Midbrain (tissue), 1 donor: ENCODE data around the gene ACACA.
"Not testable (repeated sequence)": the region's sequence is repeated elsewhere in the genome, so short reads cannot be mapped to it uniquely, and the experiment has no call there.

Experiments
- DNase-seq: peaks from one replicate; lab custom pipeline; 2025; lab: John Stamatoyannopoulos, UW

ACACA gene

GRCh38 chr17:37393352-37393751, 13.3 kb downstream of the ACACA start:
- no peak for DNase-seq

DNA sequence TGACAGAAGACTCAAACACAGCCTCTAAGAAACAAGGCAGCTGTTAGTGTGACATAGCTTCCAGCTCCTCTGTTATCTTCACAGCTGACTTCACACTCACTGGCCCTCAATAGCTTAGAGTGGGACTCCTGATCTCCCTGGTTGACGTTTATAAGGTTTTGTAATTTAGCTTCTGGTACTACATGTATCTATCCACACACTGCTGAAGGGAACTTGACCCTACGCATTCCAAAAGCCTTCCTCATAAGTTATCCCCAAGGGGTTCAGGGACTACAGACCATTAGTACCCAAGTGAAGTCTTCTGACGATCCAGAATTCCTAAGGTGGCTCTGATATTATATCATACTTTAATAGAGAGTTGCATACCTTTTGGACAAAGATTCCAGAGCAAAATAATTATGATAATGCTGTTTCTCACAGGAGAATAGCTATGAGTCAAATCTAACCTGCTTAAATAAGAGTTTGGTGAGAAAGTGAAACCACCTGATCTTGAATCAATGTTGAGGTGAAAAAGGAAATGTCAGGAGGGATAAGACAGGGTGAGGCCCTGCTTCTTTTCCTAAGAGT, 14.5 kb downstream of the ACACA start:
- no peak for DNase-seq

- DNase-seq: no peak
These were observed 15.5 kb downstream of the ACACA start for GRCh38 chr17:37391146-37391545.

GRCh38 chr17:37389160-37389559, 17.5 kb downstream of the ACACA start:
- DNase-seq: no peak

DNA sequence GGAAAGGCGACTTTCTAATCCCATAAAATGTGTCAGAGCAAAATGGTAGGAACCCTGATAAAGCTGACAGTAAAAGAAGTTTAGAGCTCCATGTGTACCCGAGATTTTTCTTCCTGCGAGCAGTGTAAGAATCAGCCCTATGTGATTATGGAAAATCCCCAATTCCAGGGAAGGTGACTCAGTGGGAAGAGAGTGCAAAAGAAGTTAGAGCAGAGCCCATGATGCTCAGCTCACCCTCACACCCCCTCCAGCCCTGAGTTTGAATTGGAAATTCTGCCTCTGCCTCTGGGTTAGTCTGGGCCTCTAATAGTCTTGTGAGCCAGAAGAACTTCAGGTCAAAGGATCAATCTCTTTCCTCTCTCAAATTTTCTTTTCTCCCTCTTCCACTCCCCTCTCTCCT, 18.4 kb downstream of the ACACA start:
- DNase-seq: no peak

- no peak for DNase-seq
These were observed 20.2 kb downstream of the ACACA start for GRCh38 chr17:37386462-37386861.

DNA sequence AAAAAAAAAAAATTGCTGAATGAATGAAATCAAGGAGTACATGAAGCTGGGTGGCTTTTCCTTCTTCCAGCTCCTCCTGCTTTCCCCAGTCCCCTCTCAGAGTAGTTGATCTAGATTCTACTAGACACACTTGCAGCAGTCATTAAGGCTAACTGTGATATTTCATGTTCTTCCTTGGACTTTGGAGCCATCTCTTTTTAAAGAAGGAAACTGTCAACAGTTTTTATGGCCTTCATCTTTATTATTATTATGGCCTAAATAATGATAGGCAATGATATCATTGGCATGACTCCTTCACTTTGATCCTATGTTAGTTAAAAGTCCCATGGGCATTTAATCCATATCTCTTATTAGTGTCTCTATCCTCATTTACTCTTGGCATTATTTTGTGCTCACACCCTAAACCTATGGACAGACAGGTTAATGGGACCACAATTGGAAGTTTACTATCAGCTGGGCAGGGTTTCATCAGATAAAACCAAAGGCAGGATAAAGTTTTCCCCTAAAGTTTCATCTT, 21.1 kb downstream of the ACACA start:
- no peak for DNase-seq

- DNase-seq: no peak
These were observed 22.0 kb downstream of the ACACA start for GRCh38 chr17:37384560-37385149.

DNA sequence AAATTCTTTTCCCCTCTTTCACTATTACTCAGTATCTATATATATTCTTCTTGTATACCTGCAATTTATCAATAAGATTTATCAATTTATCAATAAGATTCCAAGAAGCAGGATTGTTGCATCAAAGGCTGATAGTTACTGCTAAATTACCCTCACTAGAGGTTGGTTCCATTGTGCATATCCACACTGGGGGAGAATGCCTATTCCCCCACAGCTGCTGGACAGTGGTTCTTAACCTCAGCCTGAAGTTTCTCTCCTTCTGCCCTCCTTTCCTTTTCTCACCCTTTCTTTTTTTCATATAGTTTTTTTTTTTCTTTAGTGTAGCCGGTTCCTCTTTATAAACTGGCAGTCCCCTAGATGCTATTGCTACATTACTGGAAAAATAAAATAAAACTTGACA, 24.6 kb downstream of the ACACA start:
- DNase-seq: no peak

- no peak for DNase-seq
These were observed 30.9 kb downstream of the ACACA start, which contains the start of gene C17orf78 for GRCh38 chr17:37375706-37376105. Gene C17orf78 (plus strand): TSS chr17:37375985. CDS start chr17:37376093, 108 bp downstream.

- peak; percentile 77 for DNase-seq
These were observed 33.0 kb downstream of the ACACA start for GRCh38 chr17:37373530-37374159.

GRCh38 chr17:37368577-37368976, 38.1 kb downstream of the ACACA start:
- DNase-seq: no peak

DNA sequence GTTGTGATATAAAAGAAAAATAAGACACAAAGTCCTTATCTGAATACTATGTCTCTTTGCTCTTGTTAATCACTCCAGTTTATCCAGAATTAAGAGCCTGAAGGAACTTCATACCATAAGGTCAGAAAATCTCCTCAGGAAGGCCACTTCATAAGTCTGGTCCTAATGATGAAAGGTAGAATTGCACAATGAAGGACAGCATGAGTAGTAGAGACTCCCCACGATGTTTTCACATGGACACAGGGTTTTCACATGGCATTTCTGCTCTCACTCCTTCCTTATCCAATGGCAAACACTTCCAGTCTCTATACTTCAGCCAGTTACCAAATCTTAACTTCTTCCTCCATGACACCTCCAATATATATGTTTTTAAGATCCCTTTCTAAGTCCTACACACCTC, 41.0 kb downstream of the ACACA start:
- DNase-seq: no peak

- DNase-seq: no peak
These were observed 45.1 kb downstream of the ACACA start for GRCh38 chr17:37361543-37361942.

DNA sequence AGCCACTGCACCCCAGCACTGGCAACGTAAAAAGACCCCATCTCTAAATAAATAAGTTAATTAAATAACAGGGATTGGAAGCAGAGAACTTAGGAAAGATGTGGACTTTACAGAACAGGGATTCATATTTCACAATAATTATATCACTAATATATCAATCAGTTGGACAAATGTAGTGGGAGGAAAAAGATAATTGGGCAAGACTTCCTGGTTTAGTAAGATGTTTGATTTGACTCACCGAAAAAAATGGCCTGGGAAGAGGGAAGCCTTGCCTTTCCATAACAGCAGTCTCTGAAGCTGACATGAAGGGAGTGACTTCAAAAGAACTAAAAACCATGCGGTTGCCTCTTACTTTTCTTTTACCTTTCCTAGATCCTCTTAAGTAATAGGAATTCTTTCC, 46.0 kb downstream of the ACACA start:
- DNase-seq: no peak

DNA sequence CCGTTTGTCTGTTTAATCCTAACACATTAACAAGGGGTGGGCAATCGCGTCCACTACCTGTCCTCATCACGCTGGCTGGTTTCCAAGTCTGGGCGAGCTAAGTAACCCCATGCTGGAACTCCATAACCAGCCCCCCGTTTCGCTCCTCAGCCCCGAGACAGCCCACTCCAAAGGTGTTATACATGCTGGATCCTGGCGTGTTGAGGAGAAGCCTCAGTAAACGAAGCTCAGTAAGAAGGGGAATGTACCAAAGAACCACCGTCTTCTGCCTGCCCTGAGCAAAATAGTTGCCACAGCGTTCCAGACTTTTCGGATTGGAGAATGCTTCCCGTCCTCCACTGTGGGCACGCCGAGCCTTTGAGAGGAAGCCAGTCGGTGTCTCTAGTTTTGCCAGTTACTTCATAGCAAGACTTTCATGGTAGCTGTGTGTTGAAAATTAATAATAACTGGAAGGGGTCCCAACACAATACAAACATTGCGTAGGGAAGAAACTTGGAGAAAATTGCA, 46.9 kb downstream of the ACACA start:
- peak; percentile 31 for DNase-seq

DNA sequence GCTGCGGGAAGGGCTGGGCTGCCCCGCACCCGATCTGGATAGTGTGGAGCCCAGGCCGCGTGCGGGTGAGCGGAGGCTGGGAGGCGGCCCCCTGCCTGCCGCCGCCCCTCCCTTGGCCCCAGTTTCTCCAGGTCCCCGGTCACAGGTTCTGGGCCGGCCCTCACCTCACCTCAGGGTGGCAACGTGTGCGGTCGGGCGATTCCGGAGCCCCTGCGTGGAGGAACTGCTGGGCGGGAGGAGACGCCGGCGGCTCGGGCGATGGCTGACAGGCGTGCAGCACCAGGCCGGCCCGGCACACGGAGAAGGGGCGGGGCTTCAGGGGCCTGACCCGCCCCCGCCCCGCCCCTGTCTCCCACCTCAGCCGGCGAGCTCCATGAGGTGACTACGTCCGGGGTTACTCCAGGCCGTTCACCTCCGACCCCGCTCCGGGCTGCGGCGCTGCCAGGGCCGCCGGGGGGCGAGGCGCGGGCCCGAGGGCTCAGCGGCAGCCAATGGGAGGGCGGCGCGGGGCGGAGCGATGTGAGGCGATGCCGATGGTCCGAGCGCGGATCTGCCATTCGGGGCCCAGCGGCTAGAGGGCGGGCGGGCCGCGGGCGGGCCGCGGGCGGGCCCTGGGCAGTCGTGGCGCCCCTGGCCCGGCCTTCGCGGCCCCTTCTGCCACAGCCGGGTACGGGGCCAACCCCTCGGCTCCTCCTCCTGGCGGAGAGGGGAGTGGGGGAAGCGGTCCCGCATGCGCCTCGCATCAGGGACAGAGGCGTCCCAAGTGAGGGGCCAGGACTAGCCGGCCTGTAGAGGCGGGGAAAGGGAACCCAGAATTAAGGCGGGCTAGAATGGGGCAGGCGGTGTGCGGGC, 47.6 kb downstream of the ACACA start:
- DNase-seq: peak; percentile 92

DNA sequence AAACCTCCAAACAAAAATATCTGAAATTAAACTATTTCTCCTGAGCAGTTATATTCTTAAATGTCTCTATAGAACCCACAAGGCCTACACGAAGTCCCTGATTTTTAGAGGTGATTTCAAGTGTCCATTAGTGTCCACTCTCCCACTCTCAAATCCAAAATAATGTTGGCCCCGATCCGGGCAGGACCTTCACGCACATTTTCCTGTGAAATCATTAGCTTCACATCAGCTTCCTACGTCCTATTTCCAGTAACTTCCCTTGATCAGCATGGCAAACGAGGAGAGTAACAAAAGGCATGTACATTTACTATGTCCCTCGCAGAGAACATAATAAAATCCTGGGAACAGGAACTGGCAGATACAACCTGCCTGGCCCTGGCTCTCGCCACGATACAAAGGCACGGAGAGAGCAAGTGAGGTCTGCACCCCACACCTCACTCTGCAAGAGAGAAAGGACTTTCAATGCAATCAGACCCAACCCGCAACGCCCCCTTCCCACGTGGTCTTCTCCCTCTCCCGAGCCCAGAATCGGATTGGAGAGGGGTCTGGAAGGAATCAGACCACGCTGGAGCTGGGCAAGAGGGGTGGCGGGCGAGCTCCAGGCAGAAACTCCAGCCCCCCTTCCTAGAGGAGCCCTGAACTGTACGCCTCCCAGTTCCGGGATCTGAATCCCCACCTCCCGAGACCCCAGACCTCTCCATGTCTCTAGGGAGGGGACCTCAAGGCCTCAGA, 48.4 kb downstream of the ACACA start:
- peak; percentile 73 for DNase-seq

DNA sequence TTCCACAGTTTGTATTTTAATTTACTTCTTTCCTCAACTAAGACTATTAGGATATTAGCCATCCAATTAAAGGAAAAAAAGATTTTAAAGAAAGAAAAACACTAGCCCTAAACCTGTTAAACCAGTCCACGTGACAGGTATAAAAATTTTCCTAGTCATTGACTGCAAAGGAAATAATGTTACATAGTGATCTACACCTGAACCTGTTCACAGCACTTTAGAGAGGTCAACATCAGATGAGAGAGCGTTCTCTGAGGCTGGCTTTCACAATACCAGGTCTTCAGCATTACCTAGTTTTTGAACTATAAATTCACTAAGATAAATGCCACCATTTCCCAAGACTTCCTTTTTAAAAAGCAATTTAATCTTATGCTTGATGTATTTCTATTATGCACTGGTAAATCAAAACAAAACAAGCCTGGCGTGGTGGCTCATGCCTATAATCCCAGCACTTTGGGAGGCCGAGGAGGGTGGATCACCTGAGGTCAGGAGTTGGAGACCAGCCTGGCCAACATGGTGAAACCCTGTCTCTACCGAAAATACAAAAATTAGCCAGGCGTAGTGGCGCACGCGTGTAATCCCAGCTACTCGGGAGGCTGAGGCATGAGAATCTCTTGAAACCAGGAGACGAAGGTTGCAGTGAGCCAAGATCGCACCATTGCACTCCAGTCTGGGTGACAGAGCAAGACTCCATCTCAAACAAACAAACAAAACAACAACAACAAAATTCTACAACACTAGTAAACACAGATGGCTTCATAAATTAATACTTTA, 49.7 kb downstream of the ACACA start:
- DNase-seq: not testable (repeated sequence)

GRCh38 chr17:37346863-37347402, 59.7 kb downstream of the ACACA start:
- DNase-seq: not testable (repeated sequence)
